ENCODE measurements around the gene NEK10. TPM values are rescaled to one million over a fixed set of nuclear protein-coding genes. Genes with fewer than 3 reads are reported as not detected.

NEK10 gene
- total RNA-seq, 1 experiment from 2014 or later: 5.7 TPM

DNA sequence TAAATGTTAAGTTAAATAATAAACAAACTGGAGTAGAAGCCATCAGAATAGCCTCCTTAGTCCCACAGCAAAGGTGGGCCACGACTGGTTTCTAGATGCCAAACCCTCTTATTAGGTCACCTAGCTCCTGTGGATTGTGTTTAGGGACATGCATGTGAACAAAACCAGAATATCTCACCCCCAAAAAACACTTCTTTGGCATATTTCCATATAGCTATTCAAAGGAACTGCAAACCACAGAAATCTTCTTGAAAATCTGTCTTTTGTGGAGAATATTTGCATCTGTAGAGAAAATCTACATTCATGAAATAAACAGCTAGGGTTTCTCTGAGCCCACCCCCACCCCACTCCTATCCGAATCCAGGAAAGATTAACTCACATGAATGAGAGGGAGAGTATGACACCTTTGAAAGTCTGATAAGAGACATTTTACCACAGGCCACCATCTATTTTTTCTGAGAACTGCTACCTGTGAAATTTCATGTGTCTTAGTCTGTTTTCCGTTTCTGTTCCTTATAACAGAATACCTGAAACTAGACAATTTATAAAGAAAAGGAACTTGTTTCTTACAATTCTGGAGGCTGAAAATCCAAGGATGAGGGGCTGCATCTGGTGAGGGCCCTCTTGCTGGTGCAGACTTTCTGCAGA lies 159.4 kb downstream of the NEK10 start:
- H3K36me3 ChIP-seq (ENCODE audit: control insufficient read depth, insufficient read depth, low read length): no peaks in the 10 kb centered on the region
- no peaks in the 10 kb centered on the region for H3K4me1 ChIP-seq (ENCODE audit: control insufficient read depth, insufficient read depth, low read length)
- no peaks in the 10 kb centered on the region for H3K27me3 ChIP-seq (ENCODE audit: control insufficient read depth, insufficient read depth, low read length)
- CTCF ChIA-PET: no interaction called here
- TF ChIP-seq TCF7L2 (IDR thresholded peaks at IDR 0.05; ENCODE audit: low read depth, low read length): no peak
- TF ChIP-seq SIN3A (IDR thresholded peaks at IDR 0.05; ENCODE audit: borderline replicate concordance, insufficient read depth, low read depth, low read length): no peak
- TF ChIP-seq, protein P1, sequence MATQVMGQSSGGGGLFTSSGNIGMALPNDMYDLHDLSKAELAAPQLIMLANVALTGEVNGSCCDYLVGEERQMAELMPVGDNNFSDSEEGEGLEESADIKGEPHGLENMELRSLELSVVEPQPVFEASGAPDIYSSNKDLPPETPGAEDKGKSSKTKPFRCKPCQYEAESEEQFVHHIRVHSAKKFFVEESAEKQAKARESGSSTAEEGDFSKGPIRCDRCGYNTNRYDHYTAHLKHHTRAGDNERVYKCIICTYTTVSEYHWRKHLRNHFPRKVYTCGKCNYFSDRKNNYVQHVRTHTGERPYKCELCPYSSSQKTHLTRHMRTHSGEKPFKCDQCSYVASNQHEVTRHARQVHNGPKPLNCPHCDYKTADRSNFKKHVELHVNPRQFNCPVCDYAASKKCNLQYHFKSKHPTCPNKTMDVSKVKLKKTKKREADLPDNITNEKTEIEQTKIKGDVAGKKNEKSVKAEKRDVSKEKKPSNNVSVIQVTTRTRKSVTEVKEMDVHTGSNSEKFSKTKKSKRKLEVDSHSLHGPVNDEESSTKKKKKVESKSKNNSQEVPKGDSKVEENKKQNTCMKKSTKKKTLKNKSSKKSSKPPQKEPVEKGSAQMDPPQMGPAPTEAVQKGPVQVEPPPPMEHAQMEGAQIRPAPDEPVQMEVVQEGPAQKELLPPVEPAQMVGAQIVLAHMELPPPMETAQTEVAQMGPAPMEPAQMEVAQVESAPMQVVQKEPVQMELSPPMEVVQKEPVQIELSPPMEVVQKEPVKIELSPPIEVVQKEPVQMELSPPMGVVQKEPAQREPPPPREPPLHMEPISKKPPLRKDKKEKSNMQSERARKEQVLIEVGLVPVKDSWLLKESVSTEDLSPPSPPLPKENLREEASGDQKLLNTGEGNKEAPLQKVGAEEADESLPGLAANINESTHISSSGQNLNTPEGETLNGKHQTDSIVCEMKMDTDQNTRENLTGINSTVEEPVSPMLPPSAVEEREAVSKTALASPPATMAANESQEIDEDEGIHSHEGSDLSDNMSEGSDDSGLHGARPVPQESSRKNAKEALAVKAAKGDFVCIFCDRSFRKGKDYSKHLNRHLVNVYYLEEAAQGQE (IDR thresholded peaks at IDR 0.05; ENCODE audit: insufficient read depth in 1 of 2, low read depth in 2 of 2, low read length in 1 of 2): no peak
- TF ChIP-seq, protein P2, sequence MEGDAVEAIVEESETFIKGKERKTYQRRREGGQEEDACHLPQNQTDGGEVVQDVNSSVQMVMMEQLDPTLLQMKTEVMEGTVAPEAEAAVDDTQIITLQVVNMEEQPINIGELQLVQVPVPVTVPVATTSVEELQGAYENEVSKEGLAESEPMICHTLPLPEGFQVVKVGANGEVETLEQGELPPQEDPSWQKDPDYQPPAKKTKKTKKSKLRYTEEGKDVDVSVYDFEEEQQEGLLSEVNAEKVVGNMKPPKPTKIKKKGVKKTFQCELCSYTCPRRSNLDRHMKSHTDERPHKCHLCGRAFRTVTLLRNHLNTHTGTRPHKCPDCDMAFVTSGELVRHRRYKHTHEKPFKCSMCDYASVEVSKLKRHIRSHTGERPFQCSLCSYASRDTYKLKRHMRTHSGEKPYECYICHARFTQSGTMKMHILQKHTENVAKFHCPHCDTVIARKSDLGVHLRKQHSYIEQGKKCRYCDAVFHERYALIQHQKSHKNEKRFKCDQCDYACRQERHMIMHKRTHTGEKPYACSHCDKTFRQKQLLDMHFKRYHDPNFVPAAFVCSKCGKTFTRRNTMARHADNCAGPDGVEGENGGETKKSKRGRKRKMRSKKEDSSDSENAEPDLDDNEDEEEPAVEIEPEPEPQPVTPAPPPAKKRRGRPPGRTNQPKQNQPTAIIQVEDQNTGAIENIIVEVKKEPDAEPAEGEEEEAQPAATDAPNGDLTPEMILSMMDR (IDR thresholded peaks at IDR 0.05): no peak
- TF ChIP-seq POLR2AphosphoS5 (IDR thresholded peaks at IDR 0.05; ENCODE audit: low read depth, low read length): no peak
- ATAC-seq (no peak), DNase-seq (ENCODE audit: low read depth, low spot score) (no peak)
- no peaks in the 10 kb centered on the region for H3K9me3 ChIP-seq (ENCODE audit: control insufficient read depth, insufficient read depth, low read depth, low read length)
- no TSS peak for BruUV-seq (replicated peaks)
- no peak overlapping the region for H3K4me3 ChIP-seq (ENCODE audit: low read depth in 2 of 2, low read length in 2 of 2)
- intact Hi-C loops (cut with micrococcal nuclease; ENCODE audit: unreplicated experiment): no loop called here
- H3K27ac ChIP-seq (ENCODE audit: low read length): no peak overlapping the region
- in situ Hi-C loops (cut with HindIII; ENCODE audit: low pct_unique_long_range_greater_than_20kb, low sequenced_read_pairs): no loop called here
- POLR2A ChIA-PET: no interaction called here

- ChIA-PET CTCF (no interaction called here), POLR2A (no interaction called here)
- BruUV-seq (replicated peaks): no TSS peak
- intact Hi-C loops (cut with micrococcal nuclease; ENCODE audit: unreplicated experiment) (no loop called here), in situ Hi-C loops (cut with HindIII; ENCODE audit: low pct_unique_long_range_greater_than_20kb, low sequenced_read_pairs) (no loop called here)
- ATAC-seq: no peak
- no peak overlapping the region for H3K4me3 ChIP-seq (ENCODE audit: low read depth in 2 of 2, low read length in 2 of 2)
- H3K27ac ChIP-seq (ENCODE audit: low read length): no peak overlapping the region
- no peaks in the 10 kb centered on the region for H3K9me3 ChIP-seq (ENCODE audit: control insufficient read depth, insufficient read depth, low read depth, low read length)
- H3K4me1 ChIP-seq (ENCODE audit: control insufficient read depth, insufficient read depth, low read length): no peaks in the 10 kb centered on the region
- DNase-seq (ENCODE audit: low read depth, low spot score): no peak
- H3K36me3 ChIP-seq (ENCODE audit: control insufficient read depth, insufficient read depth, low read length): no peaks in the 10 kb centered on the region
- TF ChIP-seq, protein P2 (IDR thresholded peaks at IDR 0.05): no peak
- TF ChIP-seq POLR2AphosphoS5 (IDR thresholded peaks at IDR 0.05; ENCODE audit: low read depth, low read length): no peak
- no peak for TF ChIP-seq SIN3A (IDR thresholded peaks at IDR 0.05; ENCODE audit: borderline replicate concordance, insufficient read depth, low read depth, low read length)
- TF ChIP-seq TCF7L2 (IDR thresholded peaks at IDR 0.05; ENCODE audit: low read depth, low read length): no peak
- TF ChIP-seq, protein P1 (IDR thresholded peaks at IDR 0.05; ENCODE audit: insufficient read depth in 1 of 2, low read depth in 2 of 2, low read length in 1 of 2): no peak
- no peaks in the 10 kb centered on the region for H3K27me3 ChIP-seq (ENCODE audit: control insufficient read depth, insufficient read depth, low read length)
Observed at GRCh38 chr3:27208961-27209616, 160.1 kb downstream of the NEK10 start.

Measured in Panc1 (cell line).